Ishikawa (cell line): ENCODE results near the gene TOGARAM1.

Source experiments
- CEBPB ChIP-seq: IDR thresholded peaks from 2 replicates; pipeline ENCODE4 v1.6.1; 2012
- CREB1 ChIP-seq: IDR thresholded peaks from 2 replicates; pipeline ENCODE4 v1.6.1; 2012; ENCODE audit warnings: low read depth
- EGR1 ChIP-seq: IDR thresholded peaks from 2 replicates; pipeline ENCODE4 v1.6.1; 2012
- EP300 ChIP-seq: IDR thresholded peaks from 2 replicates; pipeline ENCODE4 v1.6.1; 2012; ENCODE audit warnings: borderline replicate concordance
- FOXM1 ChIP-seq: IDR thresholded peaks from 2 replicates; pipeline ENCODE4 v1.6.1; 2012; ENCODE audit warnings: low read depth, borderline replicate concordance
- NFIC ChIP-seq: IDR thresholded peaks from 2 replicates; pipeline ENCODE4 v1.6.1; 2012
- RAD21 ChIP-seq: IDR thresholded peaks from 2 replicates; pipeline ENCODE4 v1.6.1; 2012; ENCODE audit warnings: low read depth
- TAF1 ChIP-seq: IDR thresholded peaks from 2 replicates; pipeline ENCODE4 v1.6.1; 2012; ENCODE audit warnings: low read depth, mild to moderate bottlenecking
- TCF12 ChIP-seq: IDR thresholded peaks from 2 replicates; pipeline ENCODE4 v1.6.1; 2012; ENCODE audit warnings: low read depth
- TEAD4 ChIP-seq: IDR thresholded peaks from 2 replicates; pipeline ENCODE4 v1.6.1; 2012
- YY1 ChIP-seq: IDR thresholded peaks from 2 replicates; pipeline ENCODE4 v1.6.1; 2012; ENCODE audit warnings: low read depth
- ZBTB7A ChIP-seq: IDR thresholded peaks from 2 replicates; pipeline ENCODE4 v1.6.1; 2012; ENCODE audit warnings: low read depth
- TF ChIP-seq, protein P1 (sequence below): IDR thresholded peaks from 2 replicates; pipeline ENCODE4 v1.6.1; 2012
- TF ChIP-seq, protein P2 (sequence below): IDR thresholded peaks from 2 replicates; pipeline ENCODE4 v1.6.1; 2012
- TF ChIP-seq, protein P3 (sequence below): IDR thresholded peaks from 2 replicates; pipeline ENCODE4 v1.6.1; 2012; ENCODE audit warnings: low read depth, mild to moderate bottlenecking

Gene TOGARAM1

DNA sequence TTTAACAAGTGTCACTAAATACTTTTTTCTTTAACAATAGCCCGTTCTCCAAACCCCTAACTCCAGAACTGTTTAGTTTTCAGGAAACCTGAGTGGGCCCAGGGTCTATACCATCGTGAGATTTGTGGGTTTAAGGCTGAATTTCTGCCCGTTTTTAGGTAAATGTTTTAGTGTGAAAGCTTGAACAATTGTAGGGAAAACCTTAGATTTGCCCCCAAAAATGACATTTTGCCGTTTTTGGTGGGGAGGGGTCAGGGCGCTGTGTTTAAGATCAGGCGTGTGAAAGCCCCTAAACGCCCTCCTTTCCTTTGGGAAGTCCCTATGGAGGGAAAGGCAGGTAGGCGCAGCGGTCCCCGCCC lies 121.6 kb downstream of the TOGARAM1 start:
- TF ChIP-seq ZBTB7A (0 out of 2 replicates have a peak, but pooled peaks have one; percentile 42), FOXM1 (no peak)

DNA sequence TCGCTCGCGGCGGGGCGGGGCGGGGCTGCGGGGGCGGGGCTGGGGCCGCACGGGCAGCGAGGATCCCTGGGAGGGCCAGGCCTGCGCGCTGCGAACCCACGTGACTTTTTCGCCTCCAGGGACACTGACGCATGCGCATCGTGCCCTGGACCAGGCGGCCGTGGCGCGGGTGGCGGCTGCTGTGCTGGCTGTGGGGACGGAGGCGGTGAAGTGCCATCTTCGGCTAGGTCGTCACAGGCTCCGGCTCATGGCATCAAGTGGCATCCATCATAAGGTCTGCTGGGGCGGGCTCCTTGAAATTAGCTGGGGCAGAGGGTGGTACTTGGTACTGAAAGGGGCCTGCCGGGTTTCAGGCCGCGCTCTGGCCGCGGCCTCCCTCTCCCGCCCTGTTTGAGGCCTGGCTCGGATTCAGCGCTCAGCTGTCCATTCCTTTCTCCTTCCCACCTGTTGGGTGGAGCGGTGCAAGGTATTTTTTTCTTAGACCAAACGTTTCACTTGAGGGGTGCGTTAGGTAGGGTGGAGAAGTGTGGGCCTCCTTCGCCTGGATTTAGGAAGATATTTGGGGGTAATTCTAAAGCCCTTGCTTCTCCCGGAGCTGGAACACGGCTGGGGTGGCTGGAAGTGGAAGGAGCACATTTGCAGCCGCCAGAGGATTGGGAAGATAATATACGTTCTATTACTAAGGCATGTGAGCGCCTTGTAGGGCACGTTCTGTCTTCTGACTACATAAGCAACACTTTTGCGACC lies 122.2 kb downstream of the TOGARAM1 start, which contains the start of gene PRPF39:
Gene PRPF39 (plus strand): TSS at position 141 of the 747 bp plus-strand sequence. CDS start 11,124 bp downstream, outside the sequence.
- TF ChIP-seq TEAD4 (0 out of 2 replicates have a peak, but pooled peaks have one; percentile 8), TAF1 (peak; percentile 86), EGR1 (peak; percentile 41; the same call in 1 of the 2 replicates), ZBTB7A (no peak), CEBPB (no peak), YY1 (peak; percentile 74)
- TF ChIP-seq, protein P1, sequence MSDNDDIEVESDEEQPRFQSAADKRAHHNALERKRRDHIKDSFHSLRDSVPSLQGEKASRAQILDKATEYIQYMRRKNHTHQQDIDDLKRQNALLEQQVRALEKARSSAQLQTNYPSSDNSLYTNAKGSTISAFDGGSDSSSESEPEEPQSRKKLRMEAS: peak; percentile 85
- TF ChIP-seq, protein P2, sequence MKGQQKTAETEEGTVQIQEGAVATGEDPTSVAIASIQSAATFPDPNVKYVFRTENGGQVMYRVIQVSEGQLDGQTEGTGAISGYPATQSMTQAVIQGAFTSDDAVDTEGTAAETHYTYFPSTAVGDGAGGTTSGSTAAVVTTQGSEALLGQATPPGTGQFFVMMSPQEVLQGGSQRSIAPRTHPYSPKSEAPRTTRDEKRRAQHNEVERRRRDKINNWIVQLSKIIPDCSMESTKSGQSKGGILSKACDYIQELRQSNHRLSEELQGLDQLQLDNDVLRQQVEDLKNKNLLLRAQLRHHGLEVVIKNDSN: peak; percentile 93

DNA sequence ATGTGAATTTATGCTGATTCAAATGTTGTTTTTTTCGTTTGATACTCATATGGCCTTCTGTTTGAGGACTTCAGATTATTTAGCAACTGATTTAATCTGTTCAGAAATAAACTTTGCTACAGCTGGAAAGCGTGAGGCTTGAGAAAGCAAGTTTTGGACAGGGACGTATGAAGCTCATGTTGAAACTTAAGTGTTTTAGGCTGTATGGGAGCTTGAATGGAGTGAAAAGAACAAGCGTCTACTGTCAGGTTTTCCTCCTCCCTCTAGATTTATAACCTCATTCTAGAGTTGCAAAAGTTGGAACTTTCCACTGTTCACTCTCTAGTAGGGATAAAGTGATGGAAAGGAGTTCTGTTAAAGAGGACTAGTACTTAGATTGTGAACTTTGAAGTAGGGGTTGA lies 123.0 kb downstream of the TOGARAM1 start:
- TF ChIP-seq YY1 (no peak), FOXM1 (no peak), TAF1 (no peak), EGR1 (no peak), CEBPB (no peak), RAD21 (no peak), CREB1 (no peak)

DNA sequence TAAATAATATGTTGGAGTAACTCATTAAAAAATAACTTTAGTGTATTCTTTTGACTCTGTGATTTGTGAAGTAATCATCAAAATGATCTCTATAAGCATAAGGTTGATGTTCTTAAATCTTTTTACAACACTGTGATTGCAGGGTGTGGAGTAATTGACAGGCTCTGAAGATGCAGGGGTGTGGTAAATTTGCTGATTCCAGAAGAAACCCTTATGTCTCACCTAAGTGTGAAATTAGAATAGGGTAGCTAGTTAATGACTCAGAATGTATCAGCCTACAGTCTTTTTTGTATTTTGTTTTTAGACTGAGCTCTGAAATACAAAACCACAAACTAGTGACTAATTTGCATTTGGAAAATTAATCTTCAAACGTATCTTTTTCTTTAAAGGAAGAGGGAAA lies 127.8 kb downstream of the TOGARAM1 start:
- TF ChIP-seq CREB1 (no peak), FOXM1 (no peak), TAF1 (no peak), TCF12 (no peak), EGR1 (no peak), YY1 (no peak), NFIC (no peak), RAD21 (no peak)
- TF ChIP-seq, protein P2: no peak
- TF ChIP-seq, protein P1: no peak
- TF ChIP-seq, protein P3, sequence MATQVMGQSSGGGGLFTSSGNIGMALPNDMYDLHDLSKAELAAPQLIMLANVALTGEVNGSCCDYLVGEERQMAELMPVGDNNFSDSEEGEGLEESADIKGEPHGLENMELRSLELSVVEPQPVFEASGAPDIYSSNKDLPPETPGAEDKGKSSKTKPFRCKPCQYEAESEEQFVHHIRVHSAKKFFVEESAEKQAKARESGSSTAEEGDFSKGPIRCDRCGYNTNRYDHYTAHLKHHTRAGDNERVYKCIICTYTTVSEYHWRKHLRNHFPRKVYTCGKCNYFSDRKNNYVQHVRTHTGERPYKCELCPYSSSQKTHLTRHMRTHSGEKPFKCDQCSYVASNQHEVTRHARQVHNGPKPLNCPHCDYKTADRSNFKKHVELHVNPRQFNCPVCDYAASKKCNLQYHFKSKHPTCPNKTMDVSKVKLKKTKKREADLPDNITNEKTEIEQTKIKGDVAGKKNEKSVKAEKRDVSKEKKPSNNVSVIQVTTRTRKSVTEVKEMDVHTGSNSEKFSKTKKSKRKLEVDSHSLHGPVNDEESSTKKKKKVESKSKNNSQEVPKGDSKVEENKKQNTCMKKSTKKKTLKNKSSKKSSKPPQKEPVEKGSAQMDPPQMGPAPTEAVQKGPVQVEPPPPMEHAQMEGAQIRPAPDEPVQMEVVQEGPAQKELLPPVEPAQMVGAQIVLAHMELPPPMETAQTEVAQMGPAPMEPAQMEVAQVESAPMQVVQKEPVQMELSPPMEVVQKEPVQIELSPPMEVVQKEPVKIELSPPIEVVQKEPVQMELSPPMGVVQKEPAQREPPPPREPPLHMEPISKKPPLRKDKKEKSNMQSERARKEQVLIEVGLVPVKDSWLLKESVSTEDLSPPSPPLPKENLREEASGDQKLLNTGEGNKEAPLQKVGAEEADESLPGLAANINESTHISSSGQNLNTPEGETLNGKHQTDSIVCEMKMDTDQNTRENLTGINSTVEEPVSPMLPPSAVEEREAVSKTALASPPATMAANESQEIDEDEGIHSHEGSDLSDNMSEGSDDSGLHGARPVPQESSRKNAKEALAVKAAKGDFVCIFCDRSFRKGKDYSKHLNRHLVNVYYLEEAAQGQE: no peak

DNA sequence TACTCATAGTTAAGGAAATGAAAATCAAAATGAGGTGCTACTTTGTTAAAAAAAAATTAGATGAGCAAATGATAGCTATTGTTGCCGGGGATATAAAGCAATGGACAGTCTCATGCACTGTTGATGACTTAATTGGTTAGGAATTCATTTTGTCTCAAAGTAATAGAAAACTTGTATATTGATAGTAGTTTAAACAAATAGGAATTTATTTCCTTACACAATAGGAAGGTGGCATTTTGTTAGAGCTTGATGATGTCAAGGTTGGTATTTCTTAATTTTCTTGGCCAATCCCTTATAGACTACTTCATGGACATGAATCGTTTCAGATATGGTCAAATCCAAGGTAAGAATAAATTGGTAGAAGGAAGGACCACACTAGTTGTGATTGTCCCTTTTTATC lies 129.7 kb downstream of the TOGARAM1 start:
- TF ChIP-seq RAD21 (no peak), YY1 (no peak), ZBTB7A (no peak), EP300 (no peak), TCF12 (no peak), NFIC (no peak), CEBPB (no peak), TAF1 (no peak), FOXM1 (no peak)

DNA sequence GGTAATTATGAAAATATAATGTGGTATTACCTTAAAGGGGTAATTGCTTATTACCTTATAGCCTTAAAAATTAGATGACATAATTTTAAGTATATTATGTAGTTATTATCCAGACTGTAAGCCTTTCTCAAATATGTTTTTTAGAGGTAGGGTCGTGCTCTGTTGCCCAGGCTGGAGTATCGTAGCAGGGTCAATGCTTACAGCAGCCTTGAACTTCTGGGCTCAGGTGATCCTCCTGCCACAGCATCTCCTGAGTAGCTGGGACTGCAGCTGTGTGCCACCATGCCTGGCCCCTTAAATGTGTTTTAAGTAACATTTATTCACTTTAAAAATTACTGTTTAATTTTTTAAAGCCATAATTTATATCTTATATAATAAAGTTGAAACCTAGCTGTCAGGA lies 132.3 kb downstream of the TOGARAM1 start:
- TF ChIP-seq ZBTB7A: no peak
- TF ChIP-seq CEBPB: no peak
- TF ChIP-seq CREB1: no peak
- TF ChIP-seq FOXM1: no peak
- TF ChIP-seq RAD21: no peak
- no peak for TF ChIP-seq NFIC
- TF ChIP-seq, protein P1: no peak
- no peak for TF ChIP-seq TEAD4
- no peak for TF ChIP-seq YY1
- TF ChIP-seq EGR1: no peak
- TF ChIP-seq TCF12: no peak
- no peak for TF ChIP-seq EP300
- TF ChIP-seq TAF1: no peak
- TF ChIP-seq, protein P2: no peak
- TF ChIP-seq, protein P3: no peak
